ENCODE data around the gene PCP4.

PCP4 gene

DNA sequence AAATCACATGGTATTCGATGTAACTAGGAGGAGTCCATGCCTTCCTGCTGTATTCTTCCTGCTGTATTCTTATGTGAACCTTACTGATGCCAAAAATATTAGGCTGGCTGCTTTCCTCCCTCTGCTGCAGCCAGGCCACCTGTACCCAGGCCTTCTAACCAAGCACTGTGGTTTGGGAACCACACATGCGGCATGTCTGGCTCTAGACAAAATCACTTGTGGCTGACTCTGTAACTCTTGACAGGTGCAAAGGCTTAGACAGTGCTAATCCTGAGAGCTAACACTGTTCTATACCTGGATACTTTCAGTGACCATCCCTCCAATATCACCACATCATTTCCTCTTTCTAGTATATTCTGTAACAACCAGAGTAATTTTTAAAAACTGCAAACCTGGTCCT, 67.7 kb downstream of the PCP4 start:
- no peak overlapping the region for H3K4me3 ChIP-seq (ENCODE audit: low read length)
- no peaks in the 10 kb centered on the region for H3K36me3 ChIP-seq (ENCODE audit: control insufficient read depth, insufficient read depth, low read length)
- no peaks in the 10 kb centered on the region for H3K9me3 ChIP-seq (ENCODE audit: control insufficient read depth, low read length)
- H3K27me3 ChIP-seq (ENCODE audit: control insufficient read depth, insufficient read depth, low read length): no peaks in the 10 kb centered on the region
- no peaks in the 10 kb centered on the region for H3K4me1 ChIP-seq (ENCODE audit: control insufficient read depth, insufficient read depth, low read length)
- no peak overlapping the region for H3K9ac ChIP-seq (ENCODE audit: low read length)

DNA sequence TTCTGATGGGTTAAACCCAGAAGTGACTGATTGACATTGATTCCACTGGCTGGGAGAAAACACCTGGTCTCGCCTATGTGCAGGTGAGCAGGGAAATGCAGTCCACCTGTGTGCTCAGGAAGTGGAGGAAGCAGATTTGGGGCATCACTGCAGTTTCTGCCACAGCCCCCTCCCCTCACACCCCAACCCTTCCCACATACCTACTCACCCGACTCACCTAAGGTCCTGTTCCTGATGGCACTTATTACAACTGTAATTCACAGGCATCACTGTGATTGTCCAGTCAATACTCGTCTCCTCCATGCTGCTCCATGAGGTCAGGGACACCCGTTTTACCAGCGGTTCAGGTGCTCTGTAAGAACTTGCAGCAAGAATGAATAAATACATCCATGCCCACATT, 68.5 kb downstream of the PCP4 start:
- Histone ChIP-seq H3K27me3 (ENCODE audit: control insufficient read depth, insufficient read depth, low read length) (no peaks in the 10 kb centered on the region), H3K9ac (ENCODE audit: low read length) (no peak overlapping the region), H3K36me3 (ENCODE audit: control insufficient read depth, insufficient read depth, low read length) (no peaks in the 10 kb centered on the region), H3K9me3 (ENCODE audit: control insufficient read depth, low read length) (no peaks in the 10 kb centered on the region), H3K4me1 (ENCODE audit: control insufficient read depth, insufficient read depth, low read length) (no peaks in the 10 kb centered on the region), H3K4me3 (ENCODE audit: low read length) (no peak overlapping the region)

DNA sequence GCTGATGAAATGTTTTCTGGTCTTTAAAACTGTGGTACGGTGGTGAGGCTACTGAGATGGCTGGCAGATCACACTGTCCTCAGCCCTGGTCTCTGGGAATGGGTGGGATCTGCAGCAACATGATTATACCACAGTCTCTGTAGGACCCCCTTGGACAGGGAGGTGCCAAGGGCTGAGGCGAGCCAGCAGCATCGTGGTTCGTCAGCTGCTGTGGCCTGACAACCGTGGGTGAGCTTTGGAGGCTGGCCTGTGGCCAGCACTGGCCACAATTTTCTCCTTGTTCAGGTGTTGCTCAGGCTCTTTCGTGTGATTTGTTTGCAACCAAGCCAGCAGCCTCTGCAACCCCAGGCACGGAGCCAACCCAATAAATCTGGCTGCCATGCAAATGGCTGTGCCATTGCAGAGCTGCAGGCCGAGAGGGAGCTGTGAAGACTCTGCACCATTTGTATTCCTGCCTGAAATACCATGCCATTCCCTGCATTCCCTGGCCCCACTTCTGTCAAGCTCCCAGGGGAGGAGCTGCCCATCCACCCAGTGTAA, 70.9 kb downstream of the PCP4 start:
- no peaks in the 10 kb centered on the region for H3K4me1 ChIP-seq (ENCODE audit: control insufficient read depth, insufficient read depth, low read length)
- H3K27me3 ChIP-seq (ENCODE audit: control insufficient read depth, insufficient read depth, low read length): no peaks in the 10 kb centered on the region
- H3K36me3 ChIP-seq (ENCODE audit: control insufficient read depth, insufficient read depth, low read length): no peaks in the 10 kb centered on the region
- no peak overlapping the region for H3K9ac ChIP-seq (ENCODE audit: low read length)
- H3K4me3 ChIP-seq (ENCODE audit: low read length): no peak overlapping the region
- no peaks in the 10 kb centered on the region for H3K9me3 ChIP-seq (ENCODE audit: control insufficient read depth, low read length)

DNA sequence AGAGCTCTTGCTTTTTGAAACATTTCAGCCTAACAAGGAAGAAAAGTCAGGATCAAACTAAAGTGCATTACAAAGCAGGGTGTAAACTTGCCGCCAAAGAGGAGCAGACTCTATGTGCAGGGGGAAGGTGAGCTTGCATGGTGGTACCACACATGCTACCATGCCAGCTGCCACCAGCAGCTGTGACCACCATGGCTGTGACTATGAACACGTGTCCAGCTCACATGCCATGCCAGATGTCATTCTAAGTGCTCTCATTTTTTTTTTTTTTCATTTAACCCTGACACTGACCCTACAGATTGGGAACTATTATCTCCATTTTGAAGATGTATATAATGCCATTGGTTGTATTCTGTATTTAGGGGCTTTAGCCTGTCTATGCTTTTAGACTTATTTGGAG, 79.0 kb downstream of the PCP4 start:
- Histone ChIP-seq H3K36me3 (ENCODE audit: control insufficient read depth, insufficient read depth, low read length) (no peaks in the 10 kb centered on the region), H3K9me3 (ENCODE audit: control insufficient read depth, low read length) (no peaks in the 10 kb centered on the region), H3K9ac (ENCODE audit: low read length) (no peak overlapping the region), H3K4me1 (ENCODE audit: control insufficient read depth, insufficient read depth, low read length) (no peaks in the 10 kb centered on the region), H3K4me3 (ENCODE audit: low read length) (no peak overlapping the region), H3K27me3 (ENCODE audit: control insufficient read depth, insufficient read depth, low read length) (no peaks in the 10 kb centered on the region)

DNA sequence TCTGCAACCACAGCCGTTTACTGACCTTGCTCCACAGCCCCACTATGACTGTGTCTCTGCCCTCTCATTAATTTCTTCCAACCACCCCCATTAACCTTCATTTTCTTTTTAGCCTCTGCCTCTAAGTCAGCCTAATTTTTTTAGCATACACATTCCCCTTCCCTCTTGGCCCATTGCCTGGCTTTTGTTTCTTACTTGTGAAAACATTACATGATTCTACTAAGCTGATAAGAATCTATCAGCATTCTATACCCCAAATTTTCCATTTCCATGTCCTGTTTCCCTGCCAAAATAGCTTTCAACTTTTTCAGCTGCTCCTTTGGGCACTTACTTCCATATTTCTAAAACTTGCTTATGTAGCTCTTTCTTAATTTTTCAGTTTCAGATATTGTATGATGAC, 79.8 kb downstream of the PCP4 start:
- Histone ChIP-seq H3K9me3 (ENCODE audit: control insufficient read depth, low read length) (no peaks in the 10 kb centered on the region), H3K36me3 (ENCODE audit: control insufficient read depth, insufficient read depth, low read length) (no peaks in the 10 kb centered on the region), H3K4me3 (ENCODE audit: low read length) (no peak overlapping the region), H3K4me1 (ENCODE audit: control insufficient read depth, insufficient read depth, low read length) (no peaks in the 10 kb centered on the region), H3K27me3 (ENCODE audit: control insufficient read depth, insufficient read depth, low read length) (no peaks in the 10 kb centered on the region), H3K9ac (ENCODE audit: low read length) (no peak overlapping the region)

GRCh38 chr21:39951183-39952101, 84.2 kb downstream of the PCP4 start:
- Histone ChIP-seq H3K4me1 (ENCODE audit: control insufficient read depth, insufficient read depth, low read length) (no peaks in the 10 kb centered on the region), H3K27me3 (ENCODE audit: control insufficient read depth, insufficient read depth, low read length) (no peaks in the 10 kb centered on the region), H3K9ac (ENCODE audit: low read length) (no peak overlapping the region), H3K9me3 (ENCODE audit: control insufficient read depth, low read length) (no peaks in the 10 kb centered on the region), H3K36me3 (ENCODE audit: control insufficient read depth, insufficient read depth, low read length) (no peaks in the 10 kb centered on the region), H3K4me3 (ENCODE audit: low read length) (no peak overlapping the region)

- Histone ChIP-seq H3K27me3 (ENCODE audit: control insufficient read depth, insufficient read depth, low read length) (no peaks in the 10 kb centered on the region), H3K4me1 (ENCODE audit: control insufficient read depth, insufficient read depth, low read length) (no peaks in the 10 kb centered on the region), H3K9ac (ENCODE audit: low read length) (no peak overlapping the region), H3K36me3 (ENCODE audit: control insufficient read depth, insufficient read depth, low read length) (no peaks in the 10 kb centered on the region), H3K9me3 (ENCODE audit: control insufficient read depth, low read length) (no peaks in the 10 kb centered on the region), H3K4me3 (ENCODE audit: low read length) (no peak overlapping the region)
Measured at GRCh38 chr21:39952265-39952664, 85.0 kb downstream of the PCP4 start.

DNA sequence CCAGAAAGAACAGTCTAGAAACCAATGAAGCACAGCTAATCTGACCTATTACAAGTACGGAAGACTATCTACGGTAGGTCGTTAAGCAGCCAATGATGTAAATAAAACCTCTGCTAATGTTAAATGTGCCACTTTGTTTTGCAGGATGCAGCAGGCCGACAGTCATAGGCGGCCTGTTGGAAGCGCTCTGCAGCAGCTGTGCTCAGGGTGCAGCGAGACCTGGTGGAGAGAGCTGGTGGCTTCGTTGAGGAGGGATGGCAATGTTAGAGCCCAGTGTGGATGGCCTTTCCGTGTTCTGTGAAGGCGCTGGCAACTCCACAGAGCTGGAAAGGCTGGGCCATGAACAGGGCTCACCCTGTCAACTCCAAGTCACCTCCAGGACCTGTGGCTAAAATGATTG, 87.3 kb downstream of the PCP4 start:
- no peak overlapping the region for H3K9ac ChIP-seq (ENCODE audit: low read length)
- H3K4me1 ChIP-seq (ENCODE audit: control insufficient read depth, insufficient read depth, low read length): no peaks in the 10 kb centered on the region
- H3K9me3 ChIP-seq (ENCODE audit: control insufficient read depth, low read length): no peaks in the 10 kb centered on the region
- H3K36me3 ChIP-seq (ENCODE audit: control insufficient read depth, insufficient read depth, low read length): no peaks in the 10 kb centered on the region
- no peak overlapping the region for H3K4me3 ChIP-seq (ENCODE audit: low read length)
- no peaks in the 10 kb centered on the region for H3K27me3 ChIP-seq (ENCODE audit: control insufficient read depth, insufficient read depth, low read length)

- Histone ChIP-seq H3K27me3 (ENCODE audit: control insufficient read depth, insufficient read depth, low read length) (no peaks in the 10 kb centered on the region), H3K4me3 (ENCODE audit: low read length) (no peak overlapping the region), H3K4me1 (ENCODE audit: control insufficient read depth, insufficient read depth, low read length) (no peaks in the 10 kb centered on the region), H3K9me3 (ENCODE audit: control insufficient read depth, low read length) (no peaks in the 10 kb centered on the region), H3K36me3 (ENCODE audit: control insufficient read depth, insufficient read depth, low read length) (no peaks in the 10 kb centered on the region), H3K9ac (ENCODE audit: low read length) (no peak overlapping the region)
Measured at GRCh38 chr21:39955326-39955725, 88.1 kb downstream of the PCP4 start.

DNA sequence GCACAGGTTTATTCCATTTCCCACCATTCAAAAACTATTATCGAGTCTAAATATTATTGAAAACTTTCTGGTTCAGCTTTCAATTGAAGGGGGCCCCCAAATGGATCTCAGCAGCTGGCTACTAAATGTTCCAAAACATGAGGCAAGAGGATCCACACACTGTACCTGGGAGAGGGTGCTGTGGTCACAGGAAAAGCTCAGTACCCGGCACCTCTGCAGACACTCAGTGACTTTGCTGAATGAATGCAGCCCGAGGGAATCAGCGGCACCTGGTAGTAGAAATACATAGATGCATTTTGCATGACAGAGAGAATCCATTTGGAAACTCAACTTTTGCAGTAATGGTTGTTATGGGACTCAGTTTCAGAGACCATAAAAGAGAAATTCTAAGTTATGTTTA, 89.3 kb downstream of the PCP4 start:
- no peaks in the 10 kb centered on the region for H3K4me1 ChIP-seq (ENCODE audit: control insufficient read depth, insufficient read depth, low read length)
- no peak overlapping the region for H3K4me3 ChIP-seq (ENCODE audit: low read length)
- no peak overlapping the region for H3K9ac ChIP-seq (ENCODE audit: low read length)
- no peaks in the 10 kb centered on the region for H3K9me3 ChIP-seq (ENCODE audit: control insufficient read depth, low read length)
- H3K27me3 ChIP-seq (ENCODE audit: control insufficient read depth, insufficient read depth, low read length): no peaks in the 10 kb centered on the region
- H3K36me3 ChIP-seq (ENCODE audit: control insufficient read depth, insufficient read depth, low read length): no peaks in the 10 kb centered on the region

DNA sequence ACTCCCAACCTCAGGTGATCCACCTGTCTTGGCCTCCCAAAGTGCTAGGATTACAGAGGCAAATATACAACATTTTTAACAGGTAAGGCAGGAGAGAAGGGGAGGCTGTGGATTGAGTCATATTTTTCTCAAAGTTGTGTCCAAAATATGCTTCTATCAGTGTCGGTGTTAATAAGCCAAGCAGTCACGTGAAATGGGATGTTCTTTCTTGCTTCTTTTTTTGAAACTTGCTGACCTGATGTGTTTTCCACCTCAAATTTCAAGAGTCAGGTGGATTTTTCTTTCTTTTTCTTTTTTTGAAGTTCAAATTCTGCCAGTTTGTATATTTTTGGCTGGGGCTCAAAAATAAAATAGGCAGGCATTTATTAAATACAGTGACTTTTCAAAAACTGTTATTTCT, 91.5 kb downstream of the PCP4 start:
- no peaks in the 10 kb centered on the region for H3K27me3 ChIP-seq (ENCODE audit: control insufficient read depth, insufficient read depth, low read length)
- H3K9me3 ChIP-seq (ENCODE audit: control insufficient read depth, low read length): no peaks in the 10 kb centered on the region
- no peaks in the 10 kb centered on the region for H3K36me3 ChIP-seq (ENCODE audit: control insufficient read depth, insufficient read depth, low read length)
- H3K4me3 ChIP-seq (ENCODE audit: low read length): no peak overlapping the region
- no peaks in the 10 kb centered on the region for H3K4me1 ChIP-seq (ENCODE audit: control insufficient read depth, insufficient read depth, low read length)
- H3K9ac ChIP-seq (ENCODE audit: low read length): no peak overlapping the region

DNA sequence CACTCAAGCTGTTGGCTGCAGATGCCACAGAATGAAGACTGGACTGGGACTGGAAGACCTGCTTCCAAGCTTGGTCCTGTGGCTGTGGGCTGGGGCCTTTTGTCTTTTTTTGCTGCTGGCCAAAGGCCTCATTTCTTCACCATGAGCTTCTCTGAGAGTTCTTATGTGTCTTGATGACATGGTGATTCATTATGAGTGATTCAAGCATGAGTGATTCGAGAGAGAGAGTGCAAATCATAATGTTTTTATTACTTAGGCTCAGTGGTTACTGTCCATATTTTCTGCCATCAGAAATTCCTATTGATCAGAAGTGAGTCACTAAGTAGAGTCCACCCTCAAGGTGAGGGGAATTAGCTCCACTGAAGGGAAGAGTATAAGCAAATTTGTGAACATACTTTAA, 94.0 kb downstream of the PCP4 start:
- no peaks in the 10 kb centered on the region for H3K36me3 ChIP-seq (ENCODE audit: control insufficient read depth, insufficient read depth, low read length)
- H3K4me3 ChIP-seq (ENCODE audit: low read length): no peak overlapping the region
- no peak overlapping the region for H3K9ac ChIP-seq (ENCODE audit: low read length)
- H3K9me3 ChIP-seq (ENCODE audit: control insufficient read depth, low read length): no peaks in the 10 kb centered on the region
- H3K4me1 ChIP-seq (ENCODE audit: control insufficient read depth, insufficient read depth, low read length): no peaks in the 10 kb centered on the region
- H3K27me3 ChIP-seq (ENCODE audit: control insufficient read depth, insufficient read depth, low read length): no peaks in the 10 kb centered on the region

All from mucosa of stomach (tissue), 1 donor.